OCI-LY7 (cell line): ENCODE data around the gene NOVA2.

Experiments
- CTCF ChIP-seq: fragments of 200-600 bp; sonication (generic); conservative IDR thresholded peaks from 2 replicates; pipeline ENCODE4 v1.5.1; 2014; ENCODE audit warnings: mild to moderate bottlenecking, antibody characterized with exemption, low read length, moderate library complexity, mixed read lengths
- EZH2phosphoT487 ChIP-seq: fragments of 200-600 bp; sonication (generic); IDR thresholded peaks from 2 replicates; pipeline ENCODE4 v1.6.1; 2018; ENCODE audit warnings: low read depth, borderline replicate concordance, mild to moderate bottlenecking, mixed run types, antibody characterized with exemption, low read length, moderate library complexity, mixed read lengths

GRCh38 chr19:45962021-45962420, 11.6 kb downstream of the NOVA2 start:
- no peak for TF ChIP-seq CTCF
- no peak for TF ChIP-seq EZH2phosphoT487
